ENCODE measurements around the gene PCYT2. TPM values are rescaled to one million over a fixed set of nuclear protein-coding genes. Genes with fewer than 3 reads are reported as not detected.

PCYT2 gene
- total and polyA plus RNA-seq, 9 of the 15 experiments (the other 6 are each of a cell fraction or from before 2014, with no cell fraction given): 0.92 to 134 (median 82.5) TPM

DNA sequence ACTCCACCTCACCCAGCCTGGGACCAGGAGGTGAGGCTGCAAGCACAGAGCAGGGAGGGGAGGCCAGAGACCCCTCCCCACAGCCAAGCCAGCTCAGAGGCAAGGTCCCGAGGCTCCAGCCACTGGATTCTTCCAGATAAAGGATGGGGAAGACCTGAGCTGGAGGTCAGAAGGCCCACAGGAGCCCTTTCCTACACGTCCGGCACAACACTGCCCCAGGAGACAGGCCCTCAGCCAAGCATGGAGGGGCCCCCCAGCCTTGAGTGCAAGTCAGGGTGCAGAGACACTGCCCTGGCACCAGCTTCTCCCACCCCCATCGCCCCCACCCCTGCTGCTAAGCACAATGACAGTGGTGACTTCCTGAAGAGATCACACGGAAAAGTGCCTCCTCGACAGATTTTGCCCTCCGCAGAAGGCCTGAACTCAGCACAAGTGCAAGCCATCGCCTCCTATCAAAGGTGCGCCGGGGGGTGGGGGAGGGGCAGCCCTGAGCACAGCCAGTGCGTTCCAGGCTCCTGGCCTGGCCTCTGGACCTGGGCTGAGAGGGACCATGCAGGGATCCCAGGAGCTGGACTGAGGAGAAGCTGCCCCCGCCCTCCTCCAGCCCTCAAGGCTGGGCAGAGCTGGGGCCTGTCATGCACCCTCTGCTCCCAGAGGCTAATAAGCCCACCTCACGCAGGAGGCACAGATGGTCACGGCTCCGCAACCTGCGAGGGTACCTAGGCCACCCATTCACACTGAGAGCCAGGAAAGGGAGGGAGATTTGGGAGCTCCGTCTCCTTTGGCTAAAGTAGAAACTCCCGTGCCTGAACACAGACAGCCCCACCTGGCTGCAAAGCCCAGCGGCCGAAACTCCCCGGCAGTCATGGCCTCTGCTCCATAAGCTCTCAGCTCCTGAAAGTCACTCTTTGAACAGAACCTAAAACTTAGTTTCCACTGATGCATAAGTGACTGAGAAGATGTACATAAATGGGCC, 13.6 kb upstream of the PCYT2 start (continued):
- TF ChIP-seq, protein P1, sequence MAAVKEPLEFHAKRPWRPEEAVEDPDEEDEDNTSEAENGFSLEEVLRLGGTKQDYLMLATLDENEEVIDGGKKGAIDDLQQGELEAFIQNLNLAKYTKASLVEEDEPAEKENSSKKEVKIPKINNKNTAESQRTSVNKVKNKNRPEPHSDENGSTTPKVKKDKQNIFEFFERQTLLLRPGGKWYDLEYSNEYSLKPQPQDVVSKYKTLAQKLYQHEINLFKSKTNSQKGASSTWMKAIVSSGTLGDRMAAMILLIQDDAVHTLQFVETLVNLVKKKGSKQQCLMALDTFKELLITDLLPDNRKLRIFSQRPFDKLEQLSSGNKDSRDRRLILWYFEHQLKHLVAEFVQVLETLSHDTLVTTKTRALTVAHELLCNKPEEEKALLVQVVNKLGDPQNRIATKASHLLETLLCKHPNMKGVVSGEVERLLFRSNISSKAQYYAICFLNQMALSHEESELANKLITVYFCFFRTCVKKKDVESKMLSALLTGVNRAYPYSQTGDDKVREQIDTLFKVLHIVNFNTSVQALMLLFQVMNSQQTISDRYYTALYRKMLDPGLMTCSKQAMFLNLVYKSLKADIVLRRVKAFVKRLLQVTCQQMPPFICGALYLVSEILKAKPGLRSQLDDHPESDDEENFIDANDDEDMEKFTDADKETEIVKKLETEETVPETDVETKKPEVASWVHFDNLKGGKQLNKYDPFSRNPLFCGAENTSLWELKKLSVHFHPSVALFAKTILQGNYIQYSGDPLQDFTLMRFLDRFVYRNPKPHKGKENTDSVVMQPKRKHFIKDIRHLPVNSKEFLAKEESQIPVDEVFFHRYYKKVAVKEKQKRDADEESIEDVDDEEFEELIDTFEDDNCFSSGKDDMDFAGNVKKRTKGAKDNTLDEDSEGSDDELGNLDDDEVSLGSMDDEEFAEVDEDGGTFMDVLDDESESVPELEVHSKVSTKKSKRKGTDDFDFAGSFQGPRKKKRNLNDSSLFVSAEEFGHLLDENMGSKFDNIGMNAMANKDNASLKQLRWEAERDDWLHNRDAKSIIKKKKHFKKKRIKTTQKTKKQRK (IDR thresholded peaks at IDR 0.05; ENCODE audit: borderline replicate concordance, low read depth, low read length): no peak
- TF ChIP-seq RBBP5 (IDR thresholded peaks at IDR 0.05; ENCODE audit: borderline replicate concordance, insufficient read depth, low read length, poor library complexity, severe bottlenecking): no peak
- TF ChIP-seq ZC3H4 (CRISPR knock-in tag; IDR thresholded peaks at IDR 0.05; ENCODE audit: borderline replicate concordance): 0 out of 2 replicates have a peak, but pooled peaks have one; percentile 30
- TF ChIP-seq ZNF41 (CRISPR knock-in tag; conservative IDR thresholded peaks at IDR 0.05): no peak
- TF ChIP-seq MECOM (CRISPR knock-in tag; IDR thresholded peaks at IDR 0.05): no peak
- no peak; a peak in 1 of 4 replicates for TF ChIP-seq SIN3A (IDR thresholded peaks at IDR 0.05; ENCODE audit: borderline replicate concordance in 2 of 2, control insufficient read depth in 1 of 2, low read depth in 2 of 2, low read length in 2 of 2)
- TF ChIP-seq ZNF316 (IDR thresholded peaks at IDR 0.05): peak; percentile 96
- TF ChIP-seq GATA2 (CRISPR knock-in tag; IDR thresholded peaks at IDR 0.05): no peak
- no peak for TF ChIP-seq POU5F1 (IDR thresholded peaks at IDR 0.05; ENCODE audit: borderline replicate concordance, low read depth, low read length, partially characterized antibody)
- TF ChIP-seq ZNF77 (CRISPR knock-in tag; IDR thresholded peaks at IDR 0.05): no peak
- no peak for TF ChIP-seq ATF1 (CRISPR knock-in tag; IDR thresholded peaks at IDR 0.05)
- no peak for TF ChIP-seq ATF1 (tag; IDR thresholded peaks at IDR 0.05)
- TF ChIP-seq, protein P2, sequence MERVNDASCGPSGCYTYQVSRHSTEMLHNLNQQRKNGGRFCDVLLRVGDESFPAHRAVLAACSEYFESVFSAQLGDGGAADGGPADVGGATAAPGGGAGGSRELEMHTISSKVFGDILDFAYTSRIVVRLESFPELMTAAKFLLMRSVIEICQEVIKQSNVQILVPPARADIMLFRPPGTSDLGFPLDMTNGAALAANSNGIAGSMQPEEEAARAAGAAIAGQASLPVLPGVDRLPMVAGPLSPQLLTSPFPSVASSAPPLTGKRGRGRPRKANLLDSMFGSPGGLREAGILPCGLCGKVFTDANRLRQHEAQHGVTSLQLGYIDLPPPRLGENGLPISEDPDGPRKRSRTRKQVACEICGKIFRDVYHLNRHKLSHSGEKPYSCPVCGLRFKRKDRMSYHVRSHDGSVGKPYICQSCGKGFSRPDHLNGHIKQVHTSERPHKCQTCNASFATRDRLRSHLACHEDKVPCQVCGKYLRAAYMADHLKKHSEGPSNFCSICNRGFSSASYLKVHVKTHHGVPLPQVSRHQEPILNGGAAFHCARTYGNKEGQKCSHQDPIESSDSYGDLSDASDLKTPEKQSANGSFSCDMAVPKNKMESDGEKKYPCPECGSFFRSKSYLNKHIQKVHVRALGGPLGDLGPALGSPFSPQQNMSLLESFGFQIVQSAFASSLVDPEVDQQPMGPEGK (CRISPR knock-in tag; IDR thresholded peaks at IDR 0.05; ENCODE audit: borderline replicate concordance): no peak
- TF ChIP-seq, protein P3, sequence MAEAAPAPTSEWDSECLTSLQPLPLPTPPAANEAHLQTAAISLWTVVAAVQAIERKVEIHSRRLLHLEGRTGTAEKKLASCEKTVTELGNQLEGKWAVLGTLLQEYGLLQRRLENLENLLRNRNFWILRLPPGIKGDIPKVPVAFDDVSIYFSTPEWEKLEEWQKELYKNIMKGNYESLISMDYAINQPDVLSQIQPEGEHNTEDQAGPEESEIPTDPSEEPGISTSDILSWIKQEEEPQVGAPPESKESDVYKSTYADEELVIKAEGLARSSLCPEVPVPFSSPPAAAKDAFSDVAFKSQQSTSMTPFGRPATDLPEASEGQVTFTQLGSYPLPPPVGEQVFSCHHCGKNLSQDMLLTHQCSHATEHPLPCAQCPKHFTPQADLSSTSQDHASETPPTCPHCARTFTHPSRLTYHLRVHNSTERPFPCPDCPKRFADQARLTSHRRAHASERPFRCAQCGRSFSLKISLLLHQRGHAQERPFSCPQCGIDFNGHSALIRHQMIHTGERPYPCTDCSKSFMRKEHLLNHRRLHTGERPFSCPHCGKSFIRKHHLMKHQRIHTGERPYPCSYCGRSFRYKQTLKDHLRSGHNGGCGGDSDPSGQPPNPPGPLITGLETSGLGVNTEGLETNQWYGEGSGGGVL (CRISPR knock-in tag; IDR thresholded peaks at IDR 0.05): no peak
- no peak for TF ChIP-seq SMC3 (conservative IDR thresholded peaks at IDR 0.05; ENCODE audit: insufficient read depth, low read depth, low read length)
